Duodenal mucosa (tissue), 2 donors: ENCODE measurements around the gene FASTKD3.

ENCODE experiments used
- H3K27ac ChIP-seq: one replicate; pipeline ENCODE4 v1.7.0; 2013; ENCODE audit warnings: low read depth, low read length
- H3K27me3 ChIP-seq, 2 donors: one replicate each; pipeline ENCODE4 v1.7.0; 2013; ENCODE audit warnings: low read length in 2 of 2, control low read depth in 1 of 2; ENCODE audit not compliant: insufficient read depth in 2 of 2, control insufficient read depth in 1 of 2
- H3K36me3 ChIP-seq, 2 donors: one replicate each; pipeline ENCODE4 v1.7.0; 2013; ENCODE audit warnings: low read length in 2 of 2, control low read depth in 1 of 2; ENCODE audit not compliant: insufficient read depth in 2 of 2, control insufficient read depth in 1 of 2
- H3K4me1 ChIP-seq, 2 donors: one replicate each; pipeline ENCODE4 v1.7.0; 2013; ENCODE audit warnings: low read length in 2 of 2, control low read depth in 1 of 2; ENCODE audit not compliant: insufficient read depth in 2 of 2, control insufficient read depth in 1 of 2
- H3K4me3 ChIP-seq, 2 donors: one replicate each; pipeline ENCODE4 v1.7.0; 2013; ENCODE audit warnings: low read length in 2 of 2, low read depth in 1 of 2
- H3K9ac ChIP-seq, 2 donors: one replicate each; pipeline ENCODE4 v1.7.0; 2013; ENCODE audit warnings: low read length in 2 of 2, low read depth in 1 of 2
- H3K9me3 ChIP-seq, 2 donors: one replicate each; pipeline ENCODE4 v1.7.0; 2013; ENCODE audit warnings: low read length in 2 of 2, control low read depth in 1 of 2; ENCODE audit not compliant: control insufficient read depth in 1 of 2

The FASTKD3 gene

GRCh38 chr5:7881816-7882215 lies 13.0 kb upstream of the FASTKD3 start:
- H3K9me3 ChIP-seq: no peaks in the 10 kb centered on the region
- no peaks in the 10 kb centered on the region for H3K27me3 ChIP-seq
- H3K27ac ChIP-seq: no peak overlapping the region
- H3K9ac ChIP-seq: no peak overlapping the region
- peaks cover 46 to 75% of the 10 kb centered on the region in 2 donors for H3K36me3 ChIP-seq
- peaks cover 17% of the 10 kb centered on the region in 2 donors for H3K4me1 ChIP-seq
- H3K4me3 ChIP-seq: no peak overlapping the region

- peaks cover 17% of the 10 kb centered on the region in 2 donors for H3K4me1 ChIP-seq
- H3K9me3 ChIP-seq: no peaks in the 10 kb centered on the region
- H3K27ac ChIP-seq: no peak overlapping the region
- peaks cover 52 to 77% of the 10 kb centered on the region in 2 donors for H3K36me3 ChIP-seq
- no peaks in the 10 kb centered on the region for H3K27me3 ChIP-seq
- H3K9ac ChIP-seq: no peak overlapping the region
- H3K4me3 ChIP-seq: no peak overlapping the region
Measured at GRCh38 chr5:7881091-7881490, 12.3 kb upstream of the FASTKD3 start.

DNA sequence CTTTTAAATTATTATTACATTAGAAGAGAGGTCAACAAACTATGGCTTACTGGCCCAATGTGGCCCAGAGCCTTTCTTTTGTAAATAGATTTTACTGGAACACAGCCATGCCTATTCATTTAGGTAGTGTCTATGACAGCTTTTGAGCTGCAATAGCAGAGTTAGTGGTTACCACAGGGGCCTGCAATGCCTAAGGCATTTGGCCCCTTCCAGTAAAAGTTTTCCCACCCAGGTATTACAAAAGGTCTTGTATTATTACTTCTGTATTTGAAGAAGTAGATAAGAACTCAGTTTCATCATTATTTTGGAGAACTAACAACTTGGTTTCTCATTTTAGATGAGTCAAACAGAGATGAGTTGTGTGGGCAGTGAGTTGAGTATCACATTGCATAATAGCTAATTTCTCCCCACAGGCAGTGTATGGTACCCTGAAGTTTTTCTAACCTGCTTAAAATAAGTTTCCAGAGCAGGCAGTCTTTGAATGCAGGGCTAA lies 9.6 kb upstream of the FASTKD3 start:
- Histone ChIP-seq H3K4me1 (peaks cover 17 to 21% of the 10 kb centered on the region in 2 donors), H3K9ac (no peak overlapping the region), H3K9me3 (no peaks in the 10 kb centered on the region), H3K36me3 (peaks cover 56 to 69% of the 10 kb centered on the region in 2 donors), H3K4me3 (no peak overlapping the region), H3K27me3 (no peaks in the 10 kb centered on the region), H3K27ac (no peak overlapping the region)

GRCh38 chr5:7877851-7878250 lies 9.0 kb upstream of the FASTKD3 start:
- H3K4me1 ChIP-seq: peaks cover 18 to 23% of the 10 kb centered on the region in 2 donors
- H3K4me3 ChIP-seq: no peak overlapping the region
- H3K9me3 ChIP-seq: no peaks in the 10 kb centered on the region
- no peak overlapping the region for H3K9ac ChIP-seq
- no peak overlapping the region for H3K27ac ChIP-seq
- H3K36me3 ChIP-seq: peaks cover 50 to 66% of the 10 kb centered on the region in 2 donors
- no peaks in the 10 kb centered on the region for H3K27me3 ChIP-seq

DNA sequence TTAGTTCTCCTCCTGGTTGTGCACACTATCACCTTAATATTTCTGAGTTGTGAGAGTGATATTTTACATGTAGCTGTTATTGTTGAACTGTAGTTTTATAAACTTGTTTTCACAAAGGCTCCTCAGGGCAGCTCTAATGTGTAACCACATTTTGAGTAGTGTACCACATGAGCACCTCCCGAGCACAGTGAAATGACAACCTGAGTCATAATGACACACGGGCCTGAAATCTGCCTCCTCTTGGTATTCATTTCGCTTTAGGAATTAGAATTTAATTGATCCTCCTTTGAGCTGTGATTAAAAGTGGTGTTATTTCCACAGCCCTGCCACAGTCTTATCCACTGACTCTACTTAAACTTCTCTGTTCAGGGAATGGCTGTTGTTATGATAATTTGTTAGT lies 8.0 kb upstream of the FASTKD3 start:
- Histone ChIP-seq H3K27ac (no peak overlapping the region), H3K9me3 (no peaks in the 10 kb centered on the region), H3K9ac (no peak overlapping the region), H3K4me3 (no peak overlapping the region), H3K27me3 (no peaks in the 10 kb centered on the region), H3K4me1 (peaks cover 21 to 30% of the 10 kb centered on the region in 2 donors), H3K36me3 (peaks cover 41 to 59% of the 10 kb centered on the region in 2 donors)

GRCh38 chr5:7875151-7875550 lies 6.3 kb upstream of the FASTKD3 start:
- H3K4me3 ChIP-seq: no peak overlapping the region
- peaks cover 33 to 43% of the 10 kb centered on the region in 2 donors for H3K36me3 ChIP-seq
- no peaks in the 10 kb centered on the region for H3K9me3 ChIP-seq
- peaks cover 36 to 43% of the 10 kb centered on the region in 2 donors for H3K4me1 ChIP-seq
- no peaks in the 10 kb centered on the region for H3K27me3 ChIP-seq
- no peak overlapping the region for H3K9ac ChIP-seq
- no peak overlapping the region for H3K27ac ChIP-seq

- no peak overlapping the region for H3K27ac ChIP-seq
- no peak overlapping the region for H3K4me3 ChIP-seq
- H3K9ac ChIP-seq: no peak overlapping the region
- no peaks in the 10 kb centered on the region for H3K9me3 ChIP-seq
- H3K36me3 ChIP-seq: peaks cover 28 to 37% of the 10 kb centered on the region in 2 donors
- H3K27me3 ChIP-seq: no peaks in the 10 kb centered on the region
- peaks cover 35 to 43% of the 10 kb centered on the region in 2 donors for H3K4me1 ChIP-seq
Measured at GRCh38 chr5:7874639-7875038, 5.8 kb upstream of the FASTKD3 start.

DNA sequence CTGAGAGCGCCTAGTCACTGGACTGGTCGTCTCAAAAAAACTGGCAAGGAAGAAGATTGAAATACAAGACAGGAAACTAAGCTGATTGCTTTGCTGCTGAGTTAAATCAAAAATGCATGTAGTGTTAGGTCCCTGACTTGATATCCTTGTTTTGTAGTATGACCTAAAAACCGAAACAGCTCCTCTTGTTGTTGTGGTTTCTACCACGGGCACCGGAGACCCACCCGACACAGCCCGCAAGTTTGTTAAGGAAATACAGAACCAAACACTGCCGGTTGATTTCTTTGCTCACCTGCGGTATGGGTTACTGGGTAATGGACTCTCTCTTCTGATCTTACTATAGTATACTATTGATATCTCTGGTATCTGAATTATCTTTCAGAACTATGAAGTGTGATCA lies 4.4 kb upstream of the FASTKD3 start:
- H3K27ac ChIP-seq: no peak overlapping the region
- peaks cover 26 to 31% of the 10 kb centered on the region in 2 donors for H3K36me3 ChIP-seq
- peaks cover 27 to 34% of the 10 kb centered on the region in 2 donors for H3K4me1 ChIP-seq
- H3K9me3 ChIP-seq: no peaks in the 10 kb centered on the region
- no peak overlapping the region for H3K9ac ChIP-seq
- peak overlapping the region in 1 of 2 donors; percentile 1 for H3K4me3 ChIP-seq
- no peaks in the 10 kb centered on the region for H3K27me3 ChIP-seq

DNA sequence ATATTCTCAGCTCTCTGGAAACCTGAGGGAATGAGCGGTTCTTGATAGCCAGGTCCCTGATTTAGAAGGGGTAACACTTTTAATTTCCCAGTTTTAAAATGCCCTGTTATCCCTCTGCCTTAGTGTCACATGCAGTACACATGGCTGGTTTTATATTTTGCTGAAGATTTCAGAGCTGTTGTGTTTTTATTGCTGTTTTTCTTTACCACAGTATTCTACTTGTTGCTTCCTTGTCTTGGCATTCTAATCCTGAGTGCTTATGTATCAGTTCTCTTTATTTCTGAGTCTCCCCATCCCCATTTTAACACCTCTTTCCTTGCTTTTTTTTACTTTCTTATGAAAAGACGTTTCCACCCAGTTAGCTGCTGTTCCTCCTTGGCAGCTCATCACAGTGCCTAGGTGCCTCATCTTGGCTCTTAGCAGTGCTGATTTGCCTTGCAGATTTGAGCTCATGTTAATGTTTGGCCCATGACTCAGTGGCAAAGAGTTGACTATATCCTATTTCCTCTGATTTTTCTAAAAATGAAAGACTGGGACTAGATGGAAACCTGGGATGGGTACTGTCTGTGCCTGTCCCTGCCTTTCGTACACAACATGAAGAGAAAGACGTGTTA lies 3.8 kb upstream of the FASTKD3 start:
- Histone ChIP-seq H3K27ac (no peak overlapping the region), H3K9me3 (no peaks in the 10 kb centered on the region), H3K9ac (no peak overlapping the region), H3K4me3 (no peak overlapping the region), H3K4me1 (peaks cover 26 to 31% of the 10 kb centered on the region in 2 donors), H3K27me3 (no peaks in the 10 kb centered on the region), H3K36me3 (peaks cover 20 to 25% of the 10 kb centered on the region in 2 donors)

DNA sequence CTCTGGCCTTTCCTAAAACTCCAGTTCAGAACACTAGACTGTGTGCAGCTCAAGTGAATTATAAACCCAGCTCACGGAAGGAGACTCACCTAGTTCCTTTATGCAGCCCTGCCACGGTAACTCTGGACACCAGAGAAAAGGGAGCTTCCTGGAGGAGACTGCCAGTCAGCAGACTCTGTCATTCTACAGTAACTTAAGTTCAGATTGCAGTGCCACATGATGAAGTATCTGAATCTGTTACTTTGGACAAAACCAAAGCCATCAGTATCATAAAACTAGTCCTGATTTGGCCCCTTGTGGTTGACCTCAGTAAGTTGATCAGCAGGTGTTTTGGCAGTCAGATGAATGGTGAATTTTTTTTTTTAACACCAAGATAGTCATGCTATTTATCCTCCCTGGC lies 2.8 kb upstream of the FASTKD3 start:
- Histone ChIP-seq H3K4me3 (no peak overlapping the region), H3K9me3 (no peaks in the 10 kb centered on the region), H3K9ac (no peak overlapping the region), H3K27me3 (no peaks in the 10 kb centered on the region), H3K4me1 (peaks cover 34 to 38% of the 10 kb centered on the region in 2 donors), H3K36me3 (peaks cover 15 to 22% of the 10 kb centered on the region in 2 donors), H3K27ac (no peak overlapping the region)
